ENCODE data around the gene TIGD1. TPM values are rescaled to one million over a fixed set of nuclear protein-coding genes. Genes with fewer than 3 reads are reported as not detected.

Gene TIGD1
- total and polyA plus RNA-seq, 10 donors: 4.4 to 13.5 (median 8.4) TPM

DNA sequence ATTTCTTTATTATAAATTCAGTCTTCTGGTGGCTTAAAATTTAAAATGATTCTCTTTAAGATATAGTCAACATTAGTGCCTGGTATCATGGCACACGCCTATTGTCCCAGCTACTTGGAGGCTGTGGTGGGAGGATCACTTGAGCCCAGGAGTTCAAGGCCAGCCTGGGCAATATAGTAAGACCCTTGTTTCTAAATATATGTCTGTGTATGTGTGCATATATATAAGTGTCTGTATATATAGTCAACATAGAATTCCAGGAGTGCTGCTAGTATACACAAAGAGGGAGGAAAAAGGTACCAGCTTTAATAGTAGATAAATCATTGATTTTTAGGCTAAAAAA lies 25.0 kb upstream of the TIGD1 start:
- intact Hi-C loops (cut with DNase I; ENCODE audit: low total_unique reads): no loop called here
- no peak overlapping the region for H3K27ac ChIP-seq
- H3K4me1 ChIP-seq: no peaks in the 10 kb centered on the region
- no peak overlapping the region for H3K4me3 ChIP-seq
- no peaks in the 10 kb centered on the region for H3K27me3 ChIP-seq (replicated peaks in 1 of 7)
- TF ChIP-seq POLR2AphosphoS5 (IDR thresholded peaks at IDR 0.05) (no peak), POLR2A (IDR thresholded peaks at IDR 0.05) (no peak)
- TF ChIP-seq, protein P1, sequence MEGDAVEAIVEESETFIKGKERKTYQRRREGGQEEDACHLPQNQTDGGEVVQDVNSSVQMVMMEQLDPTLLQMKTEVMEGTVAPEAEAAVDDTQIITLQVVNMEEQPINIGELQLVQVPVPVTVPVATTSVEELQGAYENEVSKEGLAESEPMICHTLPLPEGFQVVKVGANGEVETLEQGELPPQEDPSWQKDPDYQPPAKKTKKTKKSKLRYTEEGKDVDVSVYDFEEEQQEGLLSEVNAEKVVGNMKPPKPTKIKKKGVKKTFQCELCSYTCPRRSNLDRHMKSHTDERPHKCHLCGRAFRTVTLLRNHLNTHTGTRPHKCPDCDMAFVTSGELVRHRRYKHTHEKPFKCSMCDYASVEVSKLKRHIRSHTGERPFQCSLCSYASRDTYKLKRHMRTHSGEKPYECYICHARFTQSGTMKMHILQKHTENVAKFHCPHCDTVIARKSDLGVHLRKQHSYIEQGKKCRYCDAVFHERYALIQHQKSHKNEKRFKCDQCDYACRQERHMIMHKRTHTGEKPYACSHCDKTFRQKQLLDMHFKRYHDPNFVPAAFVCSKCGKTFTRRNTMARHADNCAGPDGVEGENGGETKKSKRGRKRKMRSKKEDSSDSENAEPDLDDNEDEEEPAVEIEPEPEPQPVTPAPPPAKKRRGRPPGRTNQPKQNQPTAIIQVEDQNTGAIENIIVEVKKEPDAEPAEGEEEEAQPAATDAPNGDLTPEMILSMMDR (IDR thresholded peaks at IDR 0.05 in 8 of 11, conservative IDR thresholded peaks at IDR 0.05 in 3 of 11): no peak
- no peak for DNase-seq
- no peaks in the 10 kb centered on the region for H3K9me3 ChIP-seq
- peaks cover 0 to 95% (median 47%) of the 10 kb centered on the region in 6 donors for H3K36me3 ChIP-seq
- WGBS, 5 donors: 93 to 98% (median 96%) methylated on average over 1 of the region's 1 CpG

DNA sequence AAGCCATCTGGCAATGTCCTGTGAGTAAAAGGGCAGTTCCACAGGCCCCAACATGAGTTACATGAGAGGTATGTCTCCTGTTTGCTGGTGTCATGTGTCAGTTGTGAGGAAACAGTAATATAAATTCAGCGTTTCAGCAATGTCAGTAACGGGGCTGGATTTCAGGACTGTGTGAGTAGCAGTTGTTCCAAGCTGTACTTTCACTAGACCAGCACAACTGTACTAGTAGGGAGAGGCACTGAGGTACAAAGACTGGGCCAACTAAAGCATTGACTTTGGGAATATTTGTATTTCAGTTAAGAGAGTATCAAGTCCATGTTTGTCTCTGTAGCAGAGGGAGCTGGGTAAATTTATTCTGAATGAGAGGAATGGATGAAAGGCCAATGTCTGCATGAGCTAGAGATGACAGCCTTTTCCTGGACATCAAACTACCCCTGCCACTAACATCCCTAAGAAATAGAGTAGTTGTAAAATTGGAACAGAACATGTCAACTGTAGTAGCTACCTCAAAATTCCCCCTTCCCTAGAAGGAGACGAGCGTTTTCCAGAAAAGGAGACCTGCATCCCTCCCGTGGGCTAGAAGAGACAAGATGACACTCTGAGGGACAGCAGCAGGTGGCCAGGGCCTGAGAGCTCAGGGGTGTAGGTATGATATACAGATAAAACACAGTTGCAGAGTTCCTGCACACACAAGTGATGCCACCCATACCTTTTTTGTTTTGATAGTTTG lies 24.5 kb upstream of the TIGD1 start:
- H3K9me3 ChIP-seq: no peaks in the 10 kb centered on the region
- H3K27me3 ChIP-seq (replicated peaks in 1 of 7): no peaks in the 10 kb centered on the region
- H3K27ac ChIP-seq: no peak overlapping the region
- H3K4me1 ChIP-seq: no peaks in the 10 kb centered on the region
- peaks cover 0 to 97% (median 53%) of the 10 kb centered on the region in 6 donors for H3K36me3 ChIP-seq
- 90 to 97% (median 93%) methylated on average over 5 of the region's 5 CpGs for WGBS, 5 donors
- no peak overlapping the region for H3K4me3 ChIP-seq
- TF ChIP-seq, protein P1 (IDR thresholded peaks at IDR 0.05 in 8 of 11, conservative IDR thresholded peaks at IDR 0.05 in 3 of 11): no peak
- TF ChIP-seq POLR2A (IDR thresholded peaks at IDR 0.05): no peak
- TF ChIP-seq POLR2AphosphoS5 (IDR thresholded peaks at IDR 0.05): no peak
- intact Hi-C loops (cut with DNase I; ENCODE audit: low total_unique reads): no loop called here
- DNase-seq: no peak

DNA sequence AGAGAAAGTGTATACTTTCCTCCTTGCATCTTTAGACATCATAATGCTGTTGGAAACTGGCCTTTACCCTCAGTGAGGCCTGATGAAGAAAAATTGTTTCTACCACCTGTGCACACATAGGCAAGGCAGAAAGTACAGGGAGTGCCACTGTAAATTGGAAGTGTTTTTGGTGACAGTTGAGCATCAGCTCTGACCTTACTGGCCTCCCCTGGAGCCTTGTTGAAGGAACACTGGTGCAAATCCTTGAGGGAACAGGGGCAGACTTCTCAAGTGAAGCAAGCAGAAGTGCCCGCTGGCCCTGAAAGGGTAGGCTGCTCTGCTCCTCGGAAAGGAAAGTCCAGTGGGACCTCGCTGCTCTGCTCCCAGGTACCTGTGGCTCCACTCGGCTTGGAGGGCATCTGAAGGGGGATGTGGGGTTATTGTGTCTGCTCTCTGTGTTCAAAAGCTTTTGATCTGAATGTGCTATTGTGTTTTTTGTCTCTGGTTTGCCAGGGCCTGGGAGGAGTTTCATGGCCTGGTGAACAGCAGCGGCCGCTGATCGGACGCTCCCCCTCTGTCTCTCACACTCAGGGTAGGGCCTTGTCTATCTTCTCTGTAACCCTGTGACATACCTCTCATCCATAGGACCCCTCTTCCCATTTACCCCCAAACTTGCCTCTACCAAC lies 23.5 kb upstream of the TIGD1 start:
- intact Hi-C loops (cut with DNase I; ENCODE audit: low total_unique reads): no loop called here
- H3K9me3 ChIP-seq: no peaks in the 10 kb centered on the region
- peaks cover 0 to 100% (median 60%) of the 10 kb centered on the region in 6 donors for H3K36me3 ChIP-seq
- H3K27ac ChIP-seq: no peak overlapping the region
- no peak for TF ChIP-seq POLR2A (IDR thresholded peaks at IDR 0.05)
- TF ChIP-seq, protein P1 (IDR thresholded peaks at IDR 0.05 in 8 of 11, conservative IDR thresholded peaks at IDR 0.05 in 3 of 11): no peak
- TF ChIP-seq POLR2AphosphoS5 (IDR thresholded peaks at IDR 0.05): no peak
- no peaks in the 10 kb centered on the region for H3K4me1 ChIP-seq
- 96 to 99% (median 97%) methylated on average over 8 of the region's 8 CpGs for WGBS, 5 donors
- no peak for DNase-seq
- H3K27me3 ChIP-seq (replicated peaks in 1 of 7): no peaks in the 10 kb centered on the region
- H3K4me3 ChIP-seq: no peak overlapping the region

DNA sequence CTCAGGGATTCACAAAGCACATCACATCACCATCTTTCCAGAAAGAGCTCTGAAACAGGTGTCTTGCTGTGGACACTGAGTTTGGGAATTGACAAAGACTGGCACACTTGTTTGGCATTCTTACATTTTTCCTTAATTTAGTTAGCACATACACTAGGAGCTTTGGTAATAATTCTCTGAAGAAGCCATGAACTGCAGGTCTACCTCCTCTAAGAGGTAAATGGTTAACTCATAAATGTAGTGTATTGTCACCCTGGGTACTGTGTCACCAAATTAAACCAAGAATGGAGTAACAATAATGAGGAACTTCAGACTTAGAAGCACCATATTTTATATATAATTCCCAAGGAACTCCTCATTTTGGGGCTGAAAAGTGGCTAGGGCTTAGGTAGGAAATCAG lies 22.7 kb upstream of the TIGD1 start:
- intact Hi-C loops (cut with DNase I; ENCODE audit: low total_unique reads): no loop called here
- DNase-seq: no peak
- Histone ChIP-seq H3K9me3 (no peaks in the 10 kb centered on the region), H3K4me3 (no peak overlapping the region), H3K27ac (no peak overlapping the region), H3K4me1 (no peaks in the 10 kb centered on the region), H3K27me3 (replicated peaks in 1 of 7) (no peaks in the 10 kb centered on the region), H3K36me3 (peaks cover 5 to 100% (median 68%) of the 10 kb centered on the region in 6 donors)
- TF ChIP-seq POLR2AphosphoS5 (IDR thresholded peaks at IDR 0.05): no peak
- no peak for TF ChIP-seq POLR2A (IDR thresholded peaks at IDR 0.05)
- TF ChIP-seq, protein P1 (IDR thresholded peaks at IDR 0.05 in 8 of 11, conservative IDR thresholded peaks at IDR 0.05 in 3 of 11): no peak

Measured in spleen (tissue), 11 donors.